A204.1 (cell line): Measurements from ENCODE around the gene CLIC1.

Source experiments
- FAIRE-seq: peaks from 2 replicates; lab custom pipeline; 2012; peaks lifted over from hg19 to GRCh38; lab: Jason Lieb, UNC

Gene CLIC1

GRCh38 chr6:31768363-31769257 lies 32.3 kb upstream of the CLIC1 start:
- no peak for FAIRE-seq

GRCh38 chr6:31767096-31767645 lies 30.8 kb upstream of the CLIC1 start:
- no peak for FAIRE-seq

- FAIRE-seq, result no peak
These were observed 29.8 kb upstream of the CLIC1 start for GRCh38 chr6:31765910-31766794.

- no peak for FAIRE-seq
These were observed 29.2 kb upstream of the CLIC1 start for GRCh38 chr6:31765559-31765909.

GRCh38 chr6:31764198-31764597 lies 27.9 kb upstream of the CLIC1 start:
- FAIRE-seq, result no peak

GRCh38 chr6:31763619-31763940 lies 27.2 kb upstream of the CLIC1 start:
- FAIRE-seq, result no peak

- no peak for FAIRE-seq
These were observed 26.7 kb upstream of the CLIC1 start for GRCh38 chr6:31762878-31763618.

- no peak for FAIRE-seq
These were observed 26.0 kb upstream of the CLIC1 start, which contains the start of gene SAPCD1 for GRCh38 chr6:31762356-31762755. Gene SAPCD1, plus strand, starts transcription at chr6:31762656. Its CDS starts 399 bp downstream, at chr6:31763055.

- FAIRE-seq, result no peak
These were observed 25.0 kb upstream of the CLIC1 start for GRCh38 chr6:31761343-31761742.

- no peak for FAIRE-seq
These were observed 24.5 kb upstream of the CLIC1 start for GRCh38 chr6:31760790-31761189.

- FAIRE-seq, result no peak
These were observed 22.0 kb upstream of the CLIC1 start for GRCh38 chr6:31758281-31758680.

GRCh38 chr6:31752739-31753319 lies 16.5 kb upstream of the CLIC1 start:
- no peak for FAIRE-seq

GRCh38 chr6:31750411-31751022 lies 14.2 kb upstream of the CLIC1 start:
- FAIRE-seq, result no peak

- no peak for FAIRE-seq
These were observed 13.1 kb upstream of the CLIC1 start for GRCh38 chr6:31749301-31750036.

GRCh38 chr6:31744422-31744821 lies 8.1 kb upstream of the CLIC1 start:
- FAIRE-seq, result no peak

- no peak for FAIRE-seq
These were observed 6.6 kb upstream of the CLIC1 start for GRCh38 chr6:31742894-31743293.

- no peak for FAIRE-seq
These were observed 5.5 kb upstream of the CLIC1 start for GRCh38 chr6:31741815-31742214.

- FAIRE-seq, result no peak
These were observed 4.3 kb upstream of the CLIC1 start for GRCh38 chr6:31740397-31741223.

GRCh38 chr6:31739639-31740396 lies 3.5 kb upstream of the CLIC1 start, which contains the start of gene MSH5:
Gene MSH5, plus strand, starts transcription at chr6:31740005. Its CDS starts 462 bp downstream, at chr6:31740467.
- FAIRE-seq, result peak; percentile 92
